Bronchial epithelial cell (primary cell): ENCODE data around the gene MPPED1. TPM values are rescaled to one million over a fixed set of nuclear protein-coding genes. Genes with fewer than 3 reads are reported as not detected.

ENCODE experiments used
- DNase-seq: peaks from one replicate; pipeline ENCODE4 v3.0.0-alpha.2; 2010; ENCODE audit warnings: low read depth
- FAIRE-seq: peaks from 2 replicates; lab custom pipeline; 2011; peaks lifted over from hg19 to GRCh38; lab: Jason Lieb, UNC
- H3K27me3 ChIP-seq: 2 replicates; pipeline ENCODE4 v1.5.1; 2011; ENCODE audit warnings: low read length; ENCODE audit not compliant: control insufficient read depth, insufficient read depth
- H3K36me3 ChIP-seq: 2 replicates; pipeline ENCODE4 v1.5.1; 2011; ENCODE audit warnings: low read length; ENCODE audit not compliant: control insufficient read depth, insufficient read depth
- H3K4me3 ChIP-seq: 2 replicates; pipeline ENCODE4 v1.5.1; 2011; ENCODE audit warnings: mild to moderate bottlenecking, low read depth, low read length, control low read depth
- total RNA-seq: library from RNA; depleted of rRNA; stranded (reverse); fragments of >200 nt; gene quantifications from 2 replicates; pipeline ENCODE4 v1.2.1, GENCODE V29; 2014
- TF ChIP-seq, protein P1 (sequence below): IDR thresholded peaks from 2 replicates; pipeline ENCODE4 v1.5.1; 2011; ENCODE audit warnings: mild to moderate bottlenecking, moderate library complexity, low read length, control low read depth, inconsistent platforms; ENCODE audit not compliant: insufficient read depth, severe bottlenecking

Gene MPPED1
- total RNA-seq, 1 donor from 2014 or later = not detected

DNA sequence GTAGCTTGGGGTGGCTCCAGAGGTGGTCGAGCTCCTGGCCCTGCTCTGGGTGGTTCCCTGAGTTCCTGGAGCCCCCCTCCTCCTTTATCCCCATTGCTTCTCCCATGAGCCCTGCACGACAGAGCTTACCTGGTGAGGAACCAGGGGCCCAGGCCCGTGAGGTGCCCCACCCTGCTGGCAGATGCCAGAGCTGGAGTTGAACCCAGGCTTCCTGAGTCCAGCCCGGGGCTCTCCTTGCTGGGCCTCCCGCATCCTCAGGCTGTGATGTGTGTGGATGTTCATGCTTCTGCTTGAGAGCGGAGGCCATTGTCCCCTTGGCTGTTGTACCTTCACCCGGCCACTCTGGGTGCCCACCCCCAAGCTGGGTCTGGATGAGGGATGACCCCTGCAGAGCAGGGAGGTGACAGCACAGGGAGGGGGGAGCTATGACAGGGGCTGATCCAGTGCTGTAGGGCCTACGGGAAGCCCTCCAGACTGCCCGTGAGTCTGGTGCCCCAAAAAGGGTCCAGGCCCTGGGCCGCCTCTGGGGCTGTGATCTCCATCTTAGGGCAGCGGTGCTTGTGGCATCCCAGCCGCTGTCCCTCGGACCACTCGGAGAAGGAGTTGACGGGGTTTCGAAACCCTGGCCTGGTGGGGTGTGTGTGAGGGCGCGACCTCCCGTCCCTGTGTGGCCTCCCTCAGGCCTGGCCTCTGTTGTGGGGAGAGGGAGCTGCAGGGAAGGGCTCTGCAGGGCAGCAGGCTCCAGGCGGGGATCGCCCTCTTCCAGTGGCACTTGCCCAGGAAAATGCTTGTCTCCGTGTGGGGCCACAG lies 14.4 kb downstream of the MPPED1 start:
- no peak for FAIRE-seq
- H3K27me3 ChIP-seq = peaks cover 17% of the 10 kb centered on the region
- no peaks in the 10 kb centered on the region for H3K36me3 ChIP-seq
- TF ChIP-seq, protein P1, sequence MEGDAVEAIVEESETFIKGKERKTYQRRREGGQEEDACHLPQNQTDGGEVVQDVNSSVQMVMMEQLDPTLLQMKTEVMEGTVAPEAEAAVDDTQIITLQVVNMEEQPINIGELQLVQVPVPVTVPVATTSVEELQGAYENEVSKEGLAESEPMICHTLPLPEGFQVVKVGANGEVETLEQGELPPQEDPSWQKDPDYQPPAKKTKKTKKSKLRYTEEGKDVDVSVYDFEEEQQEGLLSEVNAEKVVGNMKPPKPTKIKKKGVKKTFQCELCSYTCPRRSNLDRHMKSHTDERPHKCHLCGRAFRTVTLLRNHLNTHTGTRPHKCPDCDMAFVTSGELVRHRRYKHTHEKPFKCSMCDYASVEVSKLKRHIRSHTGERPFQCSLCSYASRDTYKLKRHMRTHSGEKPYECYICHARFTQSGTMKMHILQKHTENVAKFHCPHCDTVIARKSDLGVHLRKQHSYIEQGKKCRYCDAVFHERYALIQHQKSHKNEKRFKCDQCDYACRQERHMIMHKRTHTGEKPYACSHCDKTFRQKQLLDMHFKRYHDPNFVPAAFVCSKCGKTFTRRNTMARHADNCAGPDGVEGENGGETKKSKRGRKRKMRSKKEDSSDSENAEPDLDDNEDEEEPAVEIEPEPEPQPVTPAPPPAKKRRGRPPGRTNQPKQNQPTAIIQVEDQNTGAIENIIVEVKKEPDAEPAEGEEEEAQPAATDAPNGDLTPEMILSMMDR = no peak
- no peak overlapping the region for H3K4me3 ChIP-seq
- DNase-seq = no peak

DNA sequence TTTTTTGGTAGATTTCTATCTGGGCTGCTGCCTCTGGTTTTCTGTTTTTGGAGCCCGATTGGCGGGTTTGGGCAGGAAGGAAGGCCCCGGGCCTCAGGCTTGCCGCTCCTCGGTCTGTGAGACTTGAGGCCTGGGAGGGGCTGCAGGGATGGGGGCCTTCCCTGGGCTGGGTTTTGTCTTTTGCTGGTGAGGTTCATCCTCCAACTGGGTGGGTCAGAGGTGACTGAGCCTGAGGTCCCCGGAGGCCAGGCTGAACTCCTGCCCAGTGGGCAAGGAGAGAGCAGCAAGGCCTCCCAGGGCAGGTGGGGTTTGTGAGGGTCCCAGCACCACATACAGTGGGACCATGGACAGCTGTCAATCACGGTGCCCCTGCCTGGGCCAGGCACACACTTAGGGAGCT lies 15.0 kb downstream of the MPPED1 start:
- TF ChIP-seq, protein P1 = no peak
- FAIRE-seq (no peak), DNase-seq (no peak)
- Histone ChIP-seq H3K4me3 (no peak overlapping the region), H3K36me3 (no peaks in the 10 kb centered on the region), H3K27me3 (peaks cover 18% of the 10 kb centered on the region)

DNA sequence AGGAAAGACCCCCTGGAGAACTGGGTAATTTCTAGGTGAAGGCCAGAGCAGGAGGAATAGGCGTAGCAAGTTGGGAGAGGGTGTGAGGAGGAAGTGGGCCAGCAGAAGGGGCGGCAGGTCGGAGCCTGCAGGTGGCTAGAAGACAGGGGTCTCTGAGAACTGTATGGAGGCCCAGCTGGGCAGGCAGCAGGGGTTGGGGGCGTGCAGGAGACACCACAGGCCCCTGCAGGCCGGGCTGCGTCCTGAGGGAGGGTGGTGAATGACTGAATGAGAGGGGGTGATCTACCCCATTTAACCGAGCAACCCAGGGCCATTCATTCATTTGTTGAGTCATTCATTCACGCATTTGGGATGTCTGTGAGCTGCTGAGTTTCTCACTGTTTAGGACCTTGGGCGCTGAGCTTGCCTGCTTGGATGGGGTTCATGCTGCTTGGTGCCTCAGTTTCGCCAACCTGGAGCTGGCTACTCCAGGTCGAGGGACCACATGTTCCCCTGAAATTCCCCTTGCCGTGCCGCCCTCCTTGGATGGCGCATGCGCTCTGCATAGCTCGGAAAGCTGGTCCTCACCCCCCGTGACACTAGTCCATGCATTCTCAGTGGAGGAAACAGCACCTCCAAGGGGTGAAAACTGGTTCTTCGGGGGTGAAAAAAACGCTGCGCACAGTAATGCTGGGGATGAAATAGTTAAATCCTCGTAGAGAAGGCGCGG lies 15.6 kb downstream of the MPPED1 start:
- FAIRE-seq (no peak), DNase-seq (no peak)
- peaks cover 19% of the 10 kb centered on the region for H3K27me3 ChIP-seq
- TF ChIP-seq, protein P1 = no peak
- no peaks in the 10 kb centered on the region for H3K36me3 ChIP-seq
- H3K4me3 ChIP-seq = no peak overlapping the region

DNA sequence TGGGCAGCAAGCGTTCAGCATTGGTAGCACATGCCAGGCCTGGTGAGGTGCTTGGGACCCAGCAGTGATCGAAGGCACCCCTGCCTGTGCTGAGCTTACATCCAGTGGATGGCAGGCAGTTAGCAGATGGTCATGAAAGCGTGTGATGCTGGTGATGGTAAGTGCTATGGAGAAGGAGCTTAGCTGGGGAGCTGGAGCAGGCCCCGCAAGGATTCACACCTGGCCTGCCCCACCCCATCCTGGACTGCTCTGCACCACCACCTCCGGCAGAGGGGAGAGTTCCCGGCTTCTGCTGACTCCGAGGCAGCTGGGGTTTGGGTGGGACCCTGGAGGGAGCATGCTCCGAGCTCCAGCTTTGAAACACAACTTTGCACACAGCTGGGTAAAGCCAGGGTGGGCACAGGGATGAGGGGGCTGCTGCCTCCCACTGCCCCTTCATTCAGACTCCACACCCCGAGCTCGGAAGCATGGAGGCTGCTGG lies 16.2 kb downstream of the MPPED1 start:
- Histone ChIP-seq H3K36me3 (no peaks in the 10 kb centered on the region), H3K27me3 (peaks cover 19% of the 10 kb centered on the region), H3K4me3 (no peak overlapping the region)
- FAIRE-seq (no peak), DNase-seq (no peak)
- TF ChIP-seq, protein P1 = no peak

DNA sequence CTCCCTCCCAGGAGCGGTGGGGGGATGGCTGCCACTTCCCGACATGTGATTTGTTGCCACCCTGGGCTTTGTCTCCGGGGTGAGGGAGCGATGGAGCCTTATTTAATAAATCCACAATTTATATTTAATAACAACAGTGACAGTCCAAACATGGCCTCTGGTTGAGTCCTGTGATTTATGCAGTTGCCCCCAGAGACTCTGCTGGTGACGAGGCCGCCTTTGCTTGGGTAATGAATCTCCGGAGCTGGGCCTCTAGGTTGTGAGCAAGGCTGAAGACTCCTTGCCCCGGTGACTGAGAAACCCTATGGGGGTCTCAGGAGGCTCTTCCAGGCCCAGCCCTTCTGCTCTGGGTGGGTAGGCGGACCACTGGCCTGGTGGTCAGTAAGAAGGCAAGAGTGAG lies 16.7 kb downstream of the MPPED1 start:
- no peaks in the 10 kb centered on the region for H3K36me3 ChIP-seq
- DNase-seq (no peak), FAIRE-seq (no peak)
- TF ChIP-seq, protein P1 = no peak
- H3K27me3 ChIP-seq = peaks cover 16% of the 10 kb centered on the region
- H3K4me3 ChIP-seq = no peak overlapping the region
